Inferior parietal cortex (tissue), 1 donor: ENCODE data around the gene TMEM178B.
"Not testable (repeated sequence)": the region's sequence is repeated elsewhere in the genome, so short reads cannot be mapped to it uniquely, and the experiment has no call there.

Experiments used
- DNase-seq: peaks from one replicate; pipeline ENCODE4 v3.0.0-alpha.2; 2016; ENCODE audit errors: extremely low spot score

The TMEM178B gene

DNA sequence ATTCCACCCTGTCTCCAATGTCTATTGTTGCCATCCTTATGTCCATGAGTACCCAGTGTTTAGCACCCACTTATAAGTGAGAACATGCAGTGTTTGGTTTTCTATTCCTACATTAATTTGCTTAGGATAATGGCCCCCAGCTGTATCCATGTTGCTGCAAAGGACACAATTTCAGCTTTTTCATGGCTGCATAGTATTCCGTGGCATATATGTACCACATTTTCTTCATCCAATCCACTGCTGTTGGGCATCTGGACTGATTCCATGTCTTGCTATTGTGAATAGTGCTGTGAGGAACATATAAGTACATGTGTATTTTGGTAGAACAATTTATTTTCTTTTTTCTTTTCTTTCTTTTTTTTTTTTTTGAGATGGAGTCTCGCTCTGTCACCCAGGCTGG is 68.2 kb downstream of the TMEM178B start:
- DNase-seq: no peak

DNA sequence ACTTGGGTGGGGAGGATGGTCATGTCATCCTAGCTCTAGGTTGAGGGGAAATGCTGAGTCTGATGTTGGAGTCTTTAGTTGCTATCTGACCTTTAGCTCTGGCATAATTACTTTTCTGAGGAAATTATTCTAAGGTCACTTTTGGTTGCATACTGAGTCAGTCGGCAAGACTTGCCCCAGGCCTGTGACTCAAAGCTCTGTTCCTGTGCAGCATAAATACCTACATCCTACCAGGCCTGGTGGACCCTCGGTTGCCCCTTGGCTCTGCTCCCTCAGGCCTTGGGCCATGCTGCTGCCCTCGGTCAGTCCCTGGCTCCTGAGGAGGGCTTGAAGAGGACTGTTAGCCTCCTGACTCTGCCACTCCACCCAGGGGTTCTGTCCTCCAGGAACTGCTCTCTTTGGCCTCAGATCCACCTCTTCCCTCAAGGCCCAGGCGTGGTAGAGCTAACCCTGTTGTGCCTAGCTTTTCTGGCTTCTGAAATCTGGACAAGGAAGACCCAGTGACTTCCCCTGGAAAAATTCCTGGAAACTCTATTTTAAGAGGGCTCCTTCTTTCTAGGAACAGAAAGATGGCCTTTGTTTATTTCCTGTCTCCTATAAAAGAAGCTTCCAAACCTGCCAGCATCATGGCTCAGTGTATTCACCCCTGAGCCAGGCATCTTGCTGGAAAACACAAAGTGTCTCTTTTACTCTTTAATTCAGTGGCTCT is 71.2 kb downstream of the TMEM178B start:
- DNase-seq: no peak

DNA sequence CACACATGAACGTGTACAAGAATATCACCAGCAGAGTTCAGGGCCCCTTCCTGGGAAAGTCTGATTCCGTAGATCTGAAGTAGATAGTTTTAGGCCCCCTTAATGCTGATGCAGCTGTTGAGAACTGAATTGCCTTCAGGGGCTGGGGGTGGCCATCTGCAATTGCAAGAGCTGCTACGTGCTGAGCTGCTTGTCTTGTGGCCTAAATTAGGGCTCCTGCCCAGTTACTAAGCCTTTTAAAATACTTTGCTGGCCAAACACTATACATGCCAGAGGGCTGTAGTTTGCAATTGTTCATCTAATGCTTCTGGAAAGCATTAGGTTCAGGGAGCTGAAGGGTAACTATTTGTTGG is 71.7 kb downstream of the TMEM178B start:
- no peak for DNase-seq

DNA sequence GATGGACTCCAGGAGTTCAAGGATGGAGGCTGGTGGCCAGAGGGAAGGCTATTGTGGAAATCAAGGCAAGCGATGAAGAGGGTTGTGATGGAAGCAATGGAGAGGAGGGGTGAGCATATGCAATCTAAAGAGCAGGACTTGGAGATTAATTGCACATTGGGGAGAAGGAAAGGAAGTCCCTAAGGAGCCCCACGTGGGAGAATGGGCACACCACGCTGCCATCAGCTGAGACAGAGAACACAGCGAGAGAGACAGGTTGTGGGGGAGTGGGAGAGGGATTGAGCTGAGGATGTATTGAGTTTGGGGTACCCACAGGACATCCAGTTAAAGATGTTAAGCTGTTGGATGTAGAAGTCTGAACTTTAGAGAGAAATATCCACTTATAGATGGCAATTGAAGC is 73.6 kb downstream of the TMEM178B start:
- no peak for DNase-seq

DNA sequence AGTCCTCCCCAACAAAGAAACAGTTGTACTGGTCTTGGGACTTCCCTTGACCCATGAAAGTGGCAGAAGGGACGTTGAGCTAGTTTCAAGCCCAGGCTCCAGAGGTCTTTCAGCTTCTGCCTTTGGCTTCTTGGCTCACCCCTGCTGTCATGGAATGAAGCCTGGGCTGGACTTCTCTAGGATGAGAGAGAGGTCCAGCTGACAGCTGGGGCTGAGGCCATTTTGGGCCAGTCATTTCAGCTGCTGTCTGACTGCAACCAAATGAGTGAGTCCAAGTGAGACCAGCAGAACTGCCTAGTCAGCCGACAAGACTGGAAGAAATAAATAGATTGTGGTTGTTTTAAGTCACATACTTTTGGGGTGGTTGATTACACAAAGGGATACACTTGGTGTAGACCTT is 76.6 kb downstream of the TMEM178B start:
- no peak for DNase-seq

DNA sequence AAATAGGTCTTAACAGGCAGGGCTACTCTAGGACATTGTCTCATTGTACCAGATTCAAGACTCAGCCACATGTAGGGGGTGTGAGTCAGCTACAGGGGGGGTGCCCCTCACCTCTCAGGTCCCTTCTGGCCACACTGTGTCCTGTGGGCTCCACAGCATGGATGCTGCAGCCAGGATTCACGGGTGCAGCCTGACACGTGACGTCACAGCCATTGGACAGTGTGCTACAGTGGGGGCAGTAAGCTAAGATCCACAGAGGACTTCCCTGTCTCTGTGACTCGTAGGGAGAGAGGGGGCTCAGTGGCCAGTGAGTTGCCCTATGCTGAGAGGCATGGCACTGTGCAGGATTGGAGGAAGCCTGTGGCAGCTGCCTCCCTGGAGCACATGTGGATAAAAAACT is 77.9 kb downstream of the TMEM178B start:
- DNase-seq: no peak

DNA sequence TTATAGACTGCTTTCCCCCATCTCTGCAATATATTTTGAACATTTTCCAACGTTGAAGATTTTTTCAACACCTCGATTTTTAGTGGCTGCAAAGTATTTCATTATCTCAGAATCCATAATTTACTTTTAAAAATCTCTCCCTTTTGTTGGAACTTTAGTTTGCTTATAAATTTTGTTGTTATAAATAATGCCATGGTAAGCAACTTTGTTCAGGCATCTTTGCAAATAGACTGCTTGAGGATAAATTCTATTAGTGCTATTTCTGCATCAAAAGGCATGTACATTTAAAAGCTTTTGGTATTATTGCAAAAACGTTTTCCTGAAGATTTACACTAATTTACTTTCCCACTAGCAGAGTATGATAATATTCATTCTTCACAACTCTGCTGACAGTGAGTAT is 79.4 kb downstream of the TMEM178B start:
- no peak for DNase-seq

DNA sequence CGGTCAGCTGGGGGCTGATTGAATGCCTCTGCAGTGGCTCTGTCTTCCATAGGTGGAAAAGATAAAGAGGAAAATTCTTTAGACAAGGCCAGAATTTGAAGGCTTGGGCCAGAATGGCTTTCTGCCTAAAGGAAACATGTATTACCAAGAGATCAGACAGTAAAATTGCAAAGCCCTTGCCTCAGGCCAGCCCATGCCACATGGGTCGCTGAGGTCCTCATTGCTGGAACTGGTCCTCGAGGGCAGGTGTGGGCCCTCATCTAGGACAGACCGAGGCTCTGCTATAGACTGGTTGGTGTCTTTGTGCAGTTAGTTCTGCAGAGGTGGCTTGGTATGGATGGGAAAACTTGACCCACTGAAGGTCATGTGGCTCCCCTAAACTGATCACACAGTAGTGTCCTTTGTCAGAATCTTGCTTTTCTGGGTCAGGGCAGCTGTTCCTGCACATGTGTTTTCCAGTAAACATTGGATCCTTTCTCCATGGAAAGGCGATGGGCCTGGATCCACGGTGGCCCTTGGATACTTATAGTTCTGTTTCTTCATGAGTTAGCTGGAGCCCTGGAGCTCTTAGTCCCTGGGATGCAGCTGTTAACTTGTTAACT is 80.4 kb downstream of the TMEM178B start:
- no peak for DNase-seq

DNA sequence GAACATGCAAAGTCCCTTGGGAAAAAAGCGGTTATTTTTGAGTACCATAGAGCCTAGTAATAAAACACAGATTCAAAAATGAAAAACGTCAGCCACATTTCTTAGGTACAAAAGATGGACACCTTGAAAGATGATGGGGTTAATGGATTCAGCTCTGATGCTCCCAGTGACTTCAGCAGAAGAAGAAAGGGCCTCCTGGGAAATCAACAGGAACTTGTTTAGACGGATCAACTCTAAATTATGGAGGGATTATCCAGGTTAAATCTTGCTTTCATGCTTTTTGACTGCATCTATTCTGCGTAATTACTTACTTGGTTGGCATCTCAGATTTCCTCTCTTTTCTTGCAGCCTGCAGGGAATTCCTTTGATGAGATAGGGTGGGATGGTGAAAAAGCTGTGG is 82.5 kb downstream of the TMEM178B start:
- no peak for DNase-seq

DNA sequence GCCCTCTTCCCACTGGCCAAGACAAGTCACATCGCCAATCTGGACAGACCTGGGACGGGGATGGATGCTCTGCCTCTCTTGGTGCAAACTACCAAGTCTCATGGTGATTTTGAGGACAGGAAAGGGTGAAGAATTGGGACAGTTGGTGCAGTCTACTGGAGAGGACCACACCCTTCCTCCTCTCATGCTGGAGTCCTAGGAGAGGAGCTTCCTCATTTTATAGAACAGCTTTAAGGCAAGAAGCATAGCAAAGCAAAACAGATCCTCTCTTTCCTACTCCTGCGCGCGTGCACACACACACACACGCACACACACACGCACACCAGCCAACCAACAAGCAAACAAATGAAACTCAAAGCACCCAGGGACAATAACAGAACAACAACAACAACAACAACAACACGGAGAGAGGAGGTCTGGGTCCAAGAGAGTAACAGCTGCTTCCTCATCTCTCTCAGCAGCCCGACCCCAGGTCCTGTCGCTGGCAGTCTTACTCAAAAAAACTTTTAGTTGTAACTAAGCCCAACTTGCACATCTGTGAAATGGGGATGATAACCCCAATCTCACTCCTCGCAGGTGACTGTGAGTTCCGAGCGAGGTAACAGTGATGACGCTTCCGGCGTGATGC is 83.4 kb downstream of the TMEM178B start:
- no peak for DNase-seq

DNA sequence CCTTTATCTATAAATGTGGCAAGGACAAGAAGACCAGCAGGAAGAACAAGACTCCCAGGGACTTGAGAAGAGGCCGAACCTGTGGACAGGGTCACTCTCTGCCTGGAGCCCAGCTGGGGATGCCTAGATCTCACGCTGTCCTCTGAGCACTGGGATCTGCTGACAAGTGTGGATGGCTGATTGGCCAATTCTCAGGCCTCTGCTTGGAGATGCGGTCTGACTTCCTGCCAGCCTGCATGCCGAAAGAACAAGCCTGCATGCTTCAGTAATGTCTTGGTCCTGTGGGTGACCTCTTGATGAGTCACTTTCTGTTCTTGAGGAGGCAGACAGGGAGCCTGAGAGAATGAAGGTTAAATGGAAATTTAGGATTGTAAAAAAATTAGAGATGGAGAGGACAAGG is 84.7 kb downstream of the TMEM178B start:
- DNase-seq: no peak

DNA sequence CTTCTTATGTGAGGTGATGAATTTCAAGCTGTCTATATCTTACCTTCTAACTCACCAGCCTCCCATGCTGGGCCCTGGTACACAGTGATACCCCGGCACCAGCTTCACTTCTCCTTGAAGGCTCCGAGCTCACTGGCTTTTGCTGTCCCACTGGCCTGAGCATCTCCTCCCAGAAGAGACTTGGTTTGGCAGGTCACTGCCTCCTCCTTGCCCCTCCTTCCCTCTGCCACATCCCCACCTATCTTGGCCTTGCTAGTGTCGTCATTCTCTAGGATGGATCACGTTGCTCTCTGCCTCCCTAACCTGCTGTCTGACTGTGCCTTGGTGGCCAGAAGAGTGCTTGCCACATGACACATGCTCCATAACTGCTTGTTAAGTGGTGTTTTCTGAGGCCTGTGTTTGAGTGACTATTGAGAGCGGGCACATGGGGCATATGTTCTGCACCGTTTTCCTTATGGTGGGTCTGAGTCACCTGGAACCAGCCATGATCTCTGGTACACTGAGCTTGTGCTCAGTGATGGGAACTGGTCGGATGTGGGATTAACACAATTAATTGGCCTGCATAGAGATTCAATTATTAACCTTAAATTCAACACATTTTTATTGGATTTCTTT is 86.5 kb downstream of the TMEM178B start:
- no peak for DNase-seq

DNA sequence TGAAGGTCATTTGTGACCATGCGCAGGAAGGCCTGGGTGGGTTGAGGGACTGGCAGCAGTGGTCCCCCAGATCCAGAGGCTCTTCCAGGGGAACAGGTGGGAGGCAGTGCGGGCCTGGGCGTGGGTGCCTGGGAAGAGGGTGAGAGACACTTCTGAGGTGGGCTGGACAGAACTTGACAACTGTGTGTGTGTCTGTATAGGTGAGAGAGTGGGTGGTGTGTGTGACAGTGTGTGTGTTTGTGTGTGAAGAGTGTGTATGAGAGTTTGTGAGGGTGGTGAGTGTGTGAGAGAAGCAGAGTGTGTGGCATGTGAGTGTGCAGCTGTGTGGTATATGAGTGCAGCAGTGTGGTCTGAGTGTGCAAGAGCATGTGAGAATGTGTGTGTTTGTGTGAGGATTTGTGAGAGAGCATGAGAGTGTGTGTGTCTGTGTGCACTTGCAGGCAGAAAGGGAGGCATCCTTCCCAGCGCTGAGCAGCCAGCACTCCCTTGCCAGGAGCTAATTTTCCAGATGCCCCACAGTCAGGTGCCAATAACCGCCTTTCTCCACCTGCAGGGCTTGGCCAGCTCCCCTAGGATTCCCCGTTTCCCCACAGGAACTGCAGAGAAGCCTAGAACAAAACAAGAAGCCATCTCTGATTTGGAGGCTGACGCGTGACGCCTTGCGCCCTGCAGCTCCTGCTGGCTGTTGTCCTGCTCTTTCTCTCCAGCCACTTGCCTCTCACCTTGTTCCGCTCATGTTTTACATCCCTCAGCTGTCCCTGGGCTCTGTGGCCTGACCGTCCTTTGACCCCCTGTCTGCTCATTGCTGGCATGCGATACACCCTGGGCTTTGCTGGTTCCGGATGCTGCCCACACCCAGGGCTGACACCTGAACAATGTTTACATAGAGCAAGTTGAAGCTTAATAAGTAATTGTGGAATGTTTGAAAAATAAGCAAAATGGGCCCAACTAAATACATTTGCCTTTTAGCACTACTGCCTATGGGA is 88.0 kb downstream of the TMEM178B start:
- no peak for DNase-seq

DNA sequence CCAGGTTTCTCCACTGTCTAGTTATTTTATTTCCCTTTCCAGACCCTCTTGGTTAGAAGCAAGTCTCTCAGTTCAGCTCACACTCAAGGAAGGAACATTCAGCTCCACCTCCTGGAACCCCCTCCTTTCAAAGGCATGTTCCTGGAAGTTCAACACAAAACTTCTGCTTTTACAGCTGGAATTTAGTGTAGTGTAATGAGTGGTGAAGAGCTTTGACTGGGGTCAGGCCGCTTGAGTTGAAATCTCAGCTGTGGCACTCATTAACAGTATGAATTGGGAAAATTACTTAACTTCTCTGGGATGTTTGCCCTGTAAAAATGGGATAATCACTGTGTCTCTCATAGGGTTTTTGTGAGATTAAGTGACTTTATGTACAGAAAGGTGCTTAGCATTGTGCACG is 91.7 kb downstream of the TMEM178B start:
- DNase-seq: no peak

DNA sequence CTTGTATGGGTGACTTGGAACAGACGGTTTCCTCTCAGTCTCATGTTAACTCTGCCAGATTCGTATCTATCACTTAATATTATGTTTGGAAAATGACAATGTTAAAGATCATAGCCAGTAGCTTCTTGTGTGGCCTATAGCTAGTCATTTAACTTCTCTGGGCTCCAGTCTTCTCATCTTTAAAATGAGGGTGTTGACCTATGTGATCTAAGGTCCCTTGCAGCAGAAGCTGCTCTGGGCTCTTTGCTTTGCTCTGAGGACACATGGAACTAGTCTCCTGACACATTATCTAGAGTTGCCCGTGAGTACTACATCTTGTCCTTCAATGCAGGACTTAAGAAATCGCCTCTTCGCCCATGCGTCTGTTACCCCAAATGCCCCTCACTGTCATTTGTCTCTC is 93.1 kb downstream of the TMEM178B start:
- no peak for DNase-seq

DNA sequence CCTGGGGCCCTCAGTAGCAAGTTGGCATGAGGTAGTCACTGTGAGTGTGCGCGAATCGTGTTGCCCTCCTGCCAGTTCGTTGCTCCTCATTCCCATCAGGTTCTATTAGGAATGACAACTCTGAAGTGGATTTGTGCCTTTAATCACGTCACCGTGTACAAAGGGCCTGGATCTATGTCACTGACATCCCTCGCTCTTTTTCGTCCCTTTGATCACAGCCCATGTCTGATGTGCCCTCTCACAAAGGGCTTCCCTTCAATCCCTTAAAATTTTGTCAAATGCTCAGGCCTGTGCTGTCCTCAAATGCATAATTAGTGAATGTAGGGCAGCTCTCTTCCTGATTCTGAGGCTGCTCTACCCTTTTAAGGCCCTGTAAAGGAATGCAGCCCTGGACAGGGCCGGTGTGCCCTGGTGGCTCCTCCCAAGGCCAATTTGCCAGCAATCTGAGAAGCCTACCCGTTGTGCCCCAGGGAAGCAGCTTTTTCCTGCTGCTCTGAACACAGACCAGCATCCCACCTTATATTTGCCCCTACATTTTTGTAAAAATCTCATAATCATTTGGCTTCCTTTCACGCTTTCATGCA is 93.6 kb downstream of the TMEM178B start:
- DNase-seq: no peak

DNA sequence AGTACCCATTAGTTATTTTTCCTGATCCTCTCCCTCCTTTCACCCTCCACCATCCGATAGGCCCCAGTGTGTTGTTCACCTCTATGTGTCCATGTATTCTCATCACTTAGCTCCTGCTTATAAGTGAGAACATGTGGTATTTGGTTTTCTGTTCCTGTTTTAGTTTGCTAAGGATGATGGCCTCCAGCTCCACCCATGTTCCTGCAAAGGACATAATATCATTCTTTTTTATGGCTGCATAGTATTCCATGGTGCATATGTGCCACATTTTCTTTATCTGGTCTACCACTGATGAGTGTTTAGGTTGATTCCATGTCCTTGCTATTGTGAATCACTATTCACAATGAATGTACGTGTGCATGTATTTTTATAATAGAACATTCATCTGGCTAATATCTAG is 95.3 kb downstream of the TMEM178B start:
- DNase-seq: not testable (repeated sequence)

DNA sequence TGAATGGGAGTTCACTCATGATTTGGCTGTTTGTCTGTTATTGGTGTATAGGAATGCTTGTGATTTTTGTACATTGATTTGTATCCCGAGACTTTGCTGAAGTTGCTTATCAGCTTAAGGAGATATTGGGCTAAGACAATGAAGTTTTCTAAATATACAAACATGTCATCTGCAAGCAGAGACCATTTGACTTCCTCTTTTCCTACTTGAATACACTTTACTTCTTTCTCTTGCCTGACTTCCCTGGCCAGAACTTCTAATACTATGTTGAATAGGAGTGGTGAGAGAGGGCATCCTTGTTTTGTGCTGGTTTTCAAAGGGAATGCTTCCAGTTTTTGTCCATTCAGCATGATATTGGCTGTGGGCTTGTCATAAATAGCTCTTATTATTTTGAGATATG is 101.9 kb downstream of the TMEM178B start:
- DNase-seq: not testable (repeated sequence)

DNA sequence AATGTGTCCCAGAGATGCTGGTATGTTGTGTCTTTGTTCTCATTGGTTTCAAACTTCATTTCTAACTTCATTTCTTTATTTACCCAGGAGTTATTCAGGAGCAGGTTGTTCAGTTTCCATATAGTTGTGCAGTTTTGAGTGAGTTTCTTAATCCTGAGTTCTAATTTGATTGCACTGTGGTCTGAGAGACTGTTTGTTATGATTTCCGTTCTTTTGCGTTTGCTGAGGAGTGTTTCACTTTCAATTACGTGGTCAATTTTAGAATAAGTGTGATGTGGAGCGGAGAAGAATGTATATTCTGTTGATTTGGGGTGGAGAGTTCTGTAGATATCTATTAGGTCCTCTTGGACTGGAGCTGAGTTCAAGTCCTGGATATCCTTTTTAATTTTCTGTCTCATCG is 103.3 kb downstream of the TMEM178B start:
- not testable (repeated sequence) for DNase-seq

DNA sequence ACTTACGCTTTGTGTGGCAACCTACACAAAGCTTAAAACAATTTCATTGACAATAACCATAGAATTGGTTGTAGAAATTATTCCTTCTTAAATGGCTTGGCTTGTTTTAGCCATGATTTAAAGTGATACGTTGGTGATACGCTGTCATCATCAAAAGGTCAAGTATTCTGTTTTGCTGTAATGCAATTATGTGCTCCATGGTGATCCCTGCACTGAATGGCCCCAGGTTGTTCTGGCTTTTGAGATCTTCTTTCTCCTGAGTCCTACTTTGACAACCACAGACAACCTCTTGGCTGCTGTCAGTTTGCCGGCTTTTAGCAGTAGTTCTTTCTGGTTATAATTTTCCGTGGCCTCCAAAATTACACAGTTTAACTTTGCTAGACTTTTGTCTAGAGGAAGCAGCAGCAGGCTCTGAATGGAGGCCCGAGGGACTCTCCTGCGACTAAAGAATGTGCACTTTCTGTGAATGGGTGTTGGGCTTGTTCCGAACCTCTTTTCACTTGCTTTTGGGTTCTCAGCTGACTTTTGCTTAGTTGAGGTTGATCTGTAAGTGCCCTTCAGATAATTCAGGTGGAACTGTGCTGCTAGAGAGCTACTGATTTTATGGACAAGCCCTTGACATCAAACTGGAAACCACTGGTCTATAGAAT is 104.7 kb downstream of the TMEM178B start:
- DNase-seq: no peak

DNA sequence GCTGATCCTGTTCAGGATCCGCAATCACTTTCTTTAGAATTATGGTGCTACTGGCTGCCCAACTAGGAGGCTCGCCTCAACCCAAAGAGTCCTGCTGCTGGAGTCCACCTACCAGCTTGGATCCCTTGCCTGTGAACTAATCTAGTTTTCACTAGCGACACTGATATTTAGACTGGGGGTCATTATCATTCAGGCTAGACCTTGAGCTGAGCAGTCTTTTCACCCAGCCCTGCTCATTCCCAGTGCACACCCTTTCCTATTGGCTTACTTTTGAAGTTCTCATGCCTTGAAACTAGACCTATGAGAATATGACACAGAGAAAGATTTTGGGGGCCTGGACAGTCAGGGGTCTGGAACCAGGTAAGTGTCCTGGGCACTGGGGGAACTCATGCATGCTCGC is 107.9 kb downstream of the TMEM178B start:
- no peak for DNase-seq
